ENCODE measurements around the gene NDUFAF8. TPM values are rescaled to one million over a fixed set of nuclear protein-coding genes. Genes with fewer than 3 reads are reported as not detected.

NDUFAF8 gene
- polyA plus RNA-seq, 4 donors: 25.9 to 39.5 (median 35.7) TPM

- WGBS, 3 donors: 97 to 99% (median 97%) methylated on average over 8 of the region's 8 CpGs
- no peak for FAIRE-seq
- H3K36me3 ChIP-seq (ENCODE audit: control insufficient read depth in 3 of 3, insufficient read depth in 2 of 3, low read depth in 1 of 3, low read length in 3 of 3): peaks cover 14 to 97% (median 21%) of the 10 kb centered on the region in 3 donors
- H3K4me3 ChIP-seq (ENCODE audit: low read depth in 1 of 3, low read length in 3 of 3): no peak overlapping the region
- no peak overlapping the region for H3K27ac ChIP-seq (ENCODE audit: low read depth in 1 of 3, low read length in 2 of 3)
- no peaks in the 10 kb centered on the region for H3K27me3 ChIP-seq (ENCODE audit: control insufficient read depth in 3 of 3, insufficient read depth in 3 of 3, low read length in 3 of 3)
- DNase-seq: no peak
- H3K9me3 ChIP-seq (ENCODE audit: control insufficient read depth in 2 of 2, insufficient read depth in 1 of 2, low read depth in 1 of 2, low read length in 1 of 2): no peaks in the 10 kb centered on the region
- peaks cover 0 to 7% (median 0%) of the 10 kb centered on the region in 3 donors for H3K4me1 ChIP-seq (ENCODE audit: control insufficient read depth in 3 of 3, insufficient read depth in 2 of 3, low read depth in 1 of 3, low read length in 2 of 3)
Observed at GRCh38 chr17:81278831-81279230, 39.7 kb downstream of the NDUFAF8 start.

GRCh38 chr17:81279278-81280275 lies 40.5 kb downstream of the NDUFAF8 start:
- no peak for FAIRE-seq
- H3K27me3 ChIP-seq (ENCODE audit: control insufficient read depth in 3 of 3, insufficient read depth in 3 of 3, low read length in 3 of 3): no peaks in the 10 kb centered on the region
- no peak for DNase-seq
- H3K4me1 ChIP-seq (ENCODE audit: control insufficient read depth in 3 of 3, insufficient read depth in 2 of 3, low read depth in 1 of 3, low read length in 2 of 3): peaks cover 0 to 7% (median 0%) of the 10 kb centered on the region in 3 donors
- H3K4me3 ChIP-seq (ENCODE audit: low read depth in 1 of 3, low read length in 3 of 3): no peak overlapping the region
- H3K27ac ChIP-seq (ENCODE audit: low read depth in 1 of 3, low read length in 2 of 3): no peak overlapping the region
- peaks cover 16 to 94% (median 17%) of the 10 kb centered on the region in 3 donors for H3K36me3 ChIP-seq (ENCODE audit: control insufficient read depth in 3 of 3, insufficient read depth in 2 of 3, low read depth in 1 of 3, low read length in 3 of 3)
- WGBS, 3 donors: 94 to 97% (median 95%) methylated on average over 50 of the region's 50 CpGs
- H3K9me3 ChIP-seq (ENCODE audit: control insufficient read depth in 2 of 2, insufficient read depth in 1 of 2, low read depth in 1 of 2, low read length in 1 of 2): no peaks in the 10 kb centered on the region

- H3K9me3 ChIP-seq (ENCODE audit: control insufficient read depth in 2 of 2, insufficient read depth in 1 of 2, low read depth in 1 of 2, low read length in 1 of 2): no peaks in the 10 kb centered on the region
- no peak overlapping the region for H3K27ac ChIP-seq (ENCODE audit: low read depth in 1 of 3, low read length in 2 of 3)
- DNase-seq (no peak), FAIRE-seq (no peak)
- H3K4me1 ChIP-seq (ENCODE audit: control insufficient read depth in 3 of 3, insufficient read depth in 2 of 3, low read depth in 1 of 3, low read length in 2 of 3): peaks cover 0 to 7% (median under 1%) of the 10 kb centered on the region in 3 donors
- no peak overlapping the region for H3K4me3 ChIP-seq (ENCODE audit: low read depth in 1 of 3, low read length in 3 of 3)
- H3K36me3 ChIP-seq (ENCODE audit: control insufficient read depth in 3 of 3, insufficient read depth in 2 of 3, low read depth in 1 of 3, low read length in 3 of 3): peaks cover 13 to 96% (median 16%) of the 10 kb centered on the region in 3 donors
- WGBS, 3 donors: 94 to 97% (median 96%) methylated on average over 21 to 24 of the region's 24 CpGs
- no peaks in the 10 kb centered on the region for H3K27me3 ChIP-seq (ENCODE audit: control insufficient read depth in 3 of 3, insufficient read depth in 3 of 3, low read length in 3 of 3)
Observed at GRCh38 chr17:81280571-81280970, 41.5 kb downstream of the NDUFAF8 start.

- 94 to 98% (median 95%) methylated on average over 31 to 33 of the region's 33 CpGs for WGBS, 3 donors
- H3K27ac ChIP-seq (ENCODE audit: low read depth in 1 of 3, low read length in 2 of 3): no peak overlapping the region
- H3K4me3 ChIP-seq (ENCODE audit: low read depth in 1 of 3, low read length in 3 of 3): no peak overlapping the region
- no peak for DNase-seq
- peaks cover 0 to 5% (median 4%) of the 10 kb centered on the region in 3 donors for H3K4me1 ChIP-seq (ENCODE audit: control insufficient read depth in 3 of 3, insufficient read depth in 2 of 3, low read depth in 1 of 3, low read length in 2 of 3)
- FAIRE-seq: no peak
- H3K9me3 ChIP-seq (ENCODE audit: control insufficient read depth in 2 of 2, insufficient read depth in 1 of 2, low read depth in 1 of 2, low read length in 1 of 2): no peaks in the 10 kb centered on the region
- H3K27me3 ChIP-seq (ENCODE audit: control insufficient read depth in 3 of 3, insufficient read depth in 3 of 3, low read length in 3 of 3): no peaks in the 10 kb centered on the region
- H3K36me3 ChIP-seq (ENCODE audit: control insufficient read depth in 3 of 3, insufficient read depth in 2 of 3, low read depth in 1 of 3, low read length in 3 of 3): peaks cover 4 to 96% (median 15%) of the 10 kb centered on the region in 3 donors
Observed at GRCh38 chr17:81282141-81282540, 43.0 kb downstream of the NDUFAF8 start.

- Histone ChIP-seq H3K4me1 (ENCODE audit: control insufficient read depth in 3 of 3, insufficient read depth in 2 of 3, low read depth in 1 of 3, low read length in 2 of 3) (peaks cover 0 to 4% (median 0%) of the 10 kb centered on the region in 3 donors), H3K4me3 (ENCODE audit: low read depth in 1 of 3, low read length in 3 of 3) (no peak overlapping the region), H3K27me3 (ENCODE audit: control insufficient read depth in 3 of 3, insufficient read depth in 3 of 3, low read length in 3 of 3) (no peaks in the 10 kb centered on the region), H3K9me3 (ENCODE audit: control insufficient read depth in 2 of 2, insufficient read depth in 1 of 2, low read depth in 1 of 2, low read length in 1 of 2) (no peaks in the 10 kb centered on the region), H3K36me3 (ENCODE audit: control insufficient read depth in 3 of 3, insufficient read depth in 2 of 3, low read depth in 1 of 3, low read length in 3 of 3) (peaks cover 4 to 96% (median 15%) of the 10 kb centered on the region in 3 donors), H3K27ac (ENCODE audit: low read depth in 1 of 3, low read length in 2 of 3) (no peak overlapping the region)
- 94 to 95% (median 95%) methylated on average over 14 to 16 of the region's 16 CpGs for whole genome bisulfite sequencing, 3 donors
- DNase-seq (no peak), FAIRE-seq (no peak)
Observed at GRCh38 chr17:81282876-81283275, 43.8 kb downstream of the NDUFAF8 start.

GRCh38 chr17:81285179-81285878 lies 46.2 kb downstream of the NDUFAF8 start:
- Histone ChIP-seq H3K27ac (ENCODE audit: low read depth in 1 of 3, low read length in 2 of 3) (peak overlapping the region; percentile 2 to 80 (median 48)), H3K27me3 (ENCODE audit: control insufficient read depth in 3 of 3, insufficient read depth in 3 of 3, low read length in 3 of 3) (no peaks in the 10 kb centered on the region), H3K36me3 (ENCODE audit: control insufficient read depth in 3 of 3, insufficient read depth in 2 of 3, low read depth in 1 of 3, low read length in 3 of 3) (peaks cover 8 to 94% (median 10%) of the 10 kb centered on the region in 3 donors), H3K4me3 (ENCODE audit: low read depth in 1 of 3, low read length in 3 of 3) (peak overlapping the region in 1 of 3 donors; percentile 37), H3K9me3 (ENCODE audit: control insufficient read depth in 2 of 2, insufficient read depth in 1 of 2, low read depth in 1 of 2, low read length in 1 of 2) (no peaks in the 10 kb centered on the region), H3K4me1 (ENCODE audit: control insufficient read depth in 3 of 3, insufficient read depth in 2 of 3, low read depth in 1 of 3, low read length in 2 of 3) (peaks cover 0 to 4% (median 0%) of the 10 kb centered on the region in 3 donors)
- WGBS, 3 donors: 41 to 80% (median 65%) methylated on average over 37 of the region's 37 CpGs
- DNase-seq: peak in 1 of 2 donors; percentile 11
- FAIRE-seq: no peak

- Histone ChIP-seq H3K9me3 (ENCODE audit: control insufficient read depth in 2 of 2, insufficient read depth in 1 of 2, low read depth in 1 of 2, low read length in 1 of 2) (no peaks in the 10 kb centered on the region), H3K4me3 (ENCODE audit: low read depth in 1 of 3, low read length in 3 of 3) (no peak overlapping the region), H3K27ac (ENCODE audit: low read depth in 1 of 3, low read length in 2 of 3) (peak overlapping the region in 2 of 3 donors; percentile 48 to 80), H3K4me1 (ENCODE audit: control insufficient read depth in 3 of 3, insufficient read depth in 2 of 3, low read depth in 1 of 3, low read length in 2 of 3) (peaks cover 0 to 4% (median 0%) of the 10 kb centered on the region in 3 donors), H3K36me3 (ENCODE audit: control insufficient read depth in 3 of 3, insufficient read depth in 2 of 3, low read depth in 1 of 3, low read length in 3 of 3) (peaks cover 8 to 93% (median 9%) of the 10 kb centered on the region in 3 donors), H3K27me3 (ENCODE audit: control insufficient read depth in 3 of 3, insufficient read depth in 3 of 3, low read length in 3 of 3) (no peaks in the 10 kb centered on the region)
- DNase-seq (no peak), FAIRE-seq (no peak)
- WGBS, 3 donors: 69 to 82% (median 82%) methylated on average over 12 of the region's 12 CpGs
Observed at GRCh38 chr17:81285894-81286293, 46.8 kb downstream of the NDUFAF8 start.

GRCh38 chr17:81286491-81287145 lies 47.5 kb downstream of the NDUFAF8 start:
- no peaks in the 10 kb centered on the region for H3K27me3 ChIP-seq (ENCODE audit: control insufficient read depth in 3 of 3, insufficient read depth in 3 of 3, low read length in 3 of 3)
- no peaks in the 10 kb centered on the region for H3K9me3 ChIP-seq (ENCODE audit: control insufficient read depth in 2 of 2, insufficient read depth in 1 of 2, low read depth in 1 of 2, low read length in 1 of 2)
- H3K27ac ChIP-seq (ENCODE audit: low read depth in 1 of 3, low read length in 2 of 3): peak overlapping the region in 2 of 3 donors; percentile 48 to 80
- peaks cover 8 to 93% (median 9%) of the 10 kb centered on the region in 3 donors for H3K36me3 ChIP-seq (ENCODE audit: control insufficient read depth in 3 of 3, insufficient read depth in 2 of 3, low read depth in 1 of 3, low read length in 3 of 3)
- FAIRE-seq: no peak
- H3K4me3 ChIP-seq (ENCODE audit: low read depth in 1 of 3, low read length in 3 of 3): no peak overlapping the region
- DNase-seq: no peak
- 90 to 96% (median 91%) methylated on average over 23 of the region's 23 CpGs for WGBS, 3 donors
- peaks cover 0 to 4% (median 3%) of the 10 kb centered on the region in 3 donors for H3K4me1 ChIP-seq (ENCODE audit: control insufficient read depth in 3 of 3, insufficient read depth in 2 of 3, low read depth in 1 of 3, low read length in 2 of 3)

Data from small intestine (tissue), 7 donors.